Measurements from ENCODE around the gene LGSN.

- TF ChIP-seq EZH2 (IDR thresholded peaks at IDR 0.05; ENCODE audit: low read depth, unreplicated experiment) = no peak
- no peak for TF ChIP-seq CTCF (conservative IDR thresholded peaks at IDR 0.05; ENCODE audit: low read depth in 2 of 2)
- TF ChIP-seq POLR2AphosphoS5 (IDR thresholded peaks at IDR 0.05; ENCODE audit: low read depth) = no peak
- TF ChIP-seq CREB1 (CRISPR knock-in tag; IDR thresholded peaks at IDR 0.05; ENCODE audit: low read depth) = no peak
- TF ChIP-seq EZH2phosphoT487 (IDR thresholded peaks at IDR 0.05; ENCODE audit: unreplicated experiment) = no peak
- no peak for TF ChIP-seq STAT1 (IDR thresholded peaks at IDR 0.05; ENCODE audit: unreplicated experiment)
- TF ChIP-seq REST (IDR thresholded peaks at IDR 0.05; ENCODE audit: unreplicated experiment) = no peak
- TF ChIP-seq NANOG (IDR thresholded peaks at IDR 0.05; ENCODE audit: borderline replicate concordance) = no peak
- TF ChIP-seq JUNB (IDR thresholded peaks at IDR 0.05; ENCODE audit: unreplicated experiment) = no peak
- no peak for TF ChIP-seq ETS1 (IDR thresholded peaks at IDR 0.05)
- no peak for TF ChIP-seq ZNF331 (CRISPR knock-in tag; IDR thresholded peaks at IDR 0.05; ENCODE audit: low read depth)
- TF ChIP-seq ZNF462 (CRISPR knock-in tag; IDR thresholded peaks at IDR 0.05) = no peak
These were observed 26.5 kb upstream of the LGSN start for GRCh38 chr6:63346217-63346835.

Measured in GM23338 (cell line).